SK-N-MC (cell line): ENCODE data around the gene ARMC9.

ENCODE experiments used
- DNase-seq: peaks from one replicate; pipeline ENCODE4 v3.0.0-alpha.2; 2011; ENCODE audit warnings: low read depth, low spot score
- H3K27ac ChIP-seq: fragments of 200-600 bp; sonication (generic); 2 replicates; pipeline ENCODE4 v1.5.1; 2016; ENCODE audit warnings: mixed run types
- H3K36me3 ChIP-seq: fragments of 200-600 bp; sonication (generic); 2 replicates; pipeline ENCODE4 v1.6.1; 2017; ENCODE audit warnings: antibody characterized with exemption, low read length, mixed read lengths; ENCODE audit not compliant: insufficient read depth
- H3K4me3 ChIP-seq: fragments of 200-600 bp; sonication (generic); 2 replicates; pipeline ENCODE4 v1.5.1; 2016
- H3K9ac ChIP-seq: fragments of 200-600 bp; sonication (generic); 2 replicates; pipeline ENCODE4 v1.8.0; 2017; ENCODE audit warnings: mixed run types, mixed read lengths; ENCODE audit not compliant: insufficient read length
- H3K9me3 ChIP-seq: fragments of 200-600 bp; sonication (generic); 2 replicates; pipeline ENCODE4 v1.6.1; 2017; ENCODE audit warnings: low read depth, mild to moderate bottlenecking, antibody characterized with exemption, low read length, moderate library complexity, mixed read lengths
- EZH2 ChIP-seq: fragments of 200-600 bp; sonication (generic); IDR thresholded peaks from one replicate; pipeline ENCODE4 v1.6.1; 2017; ENCODE audit warnings: antibody characterized with exemption
- FOXP2 ChIP-seq: optimal IDR thresholded peaks from 2 replicates; pipeline ENCODE3; 2011; ENCODE audit warnings: mild to moderate bottlenecking, moderate library complexity; ENCODE audit not compliant: insufficient read depth; ENCODE audit errors: extremely low read length, control extremely low read depth
- POLR2AphosphoS5 ChIP-seq: IDR thresholded peaks from 2 replicates; pipeline ENCODE4 v1.6.1; 2012; ENCODE audit warnings: mild to moderate bottlenecking, low read depth, low read length, borderline replicate concordance

Gene ARMC9

DNA sequence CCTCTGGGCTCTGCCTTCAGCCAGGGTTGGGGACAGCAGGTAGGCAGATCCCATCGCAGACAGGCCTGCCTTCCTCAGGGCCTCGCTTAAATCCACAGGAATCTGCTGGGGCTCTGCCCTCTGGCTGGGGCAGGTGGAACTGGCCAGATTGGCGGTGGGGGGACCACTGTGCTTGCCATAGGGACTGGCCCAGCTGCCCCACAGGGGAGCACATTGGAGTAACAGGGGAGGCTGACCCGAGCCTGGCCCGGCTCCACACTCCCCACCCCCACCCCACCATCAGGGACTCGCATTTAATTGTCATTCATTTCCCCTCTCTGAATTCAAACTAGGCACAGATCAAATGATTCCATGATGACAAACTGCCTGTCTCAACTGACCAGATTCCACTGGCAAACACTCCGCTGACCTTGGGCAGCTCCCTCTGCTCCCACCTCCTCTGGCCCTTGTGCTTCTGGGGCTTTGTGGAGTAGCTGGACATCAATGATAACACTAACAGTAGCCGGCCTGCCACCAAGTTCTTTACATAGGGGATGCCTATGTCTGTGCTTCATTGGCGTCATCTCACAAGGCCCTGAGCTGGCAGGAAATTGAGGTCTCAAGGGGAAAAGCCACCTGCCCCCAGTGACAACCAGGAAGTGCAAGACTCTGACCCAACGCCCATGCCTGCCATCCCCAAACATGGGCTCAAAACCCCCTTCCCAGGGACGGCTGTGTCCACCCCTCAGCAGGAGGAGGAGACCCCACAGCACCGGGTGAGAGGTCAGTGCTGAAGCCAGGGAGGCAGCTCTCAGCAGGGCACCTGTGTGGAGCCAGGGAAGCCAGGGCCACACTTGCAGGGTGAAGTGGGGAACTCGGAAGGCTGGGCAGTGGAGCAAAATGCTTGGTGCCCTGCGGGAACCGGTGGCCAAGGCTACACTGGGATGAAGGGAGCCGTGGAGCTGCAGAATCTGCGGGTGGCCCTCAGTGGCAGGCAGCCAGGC is 195.0 kb downstream of the ARMC9 start:
- no peaks in the 10 kb centered on the region for H3K36me3 ChIP-seq
- H3K4me3 ChIP-seq = no peak overlapping the region
- no peak for DNase-seq
- H3K9ac ChIP-seq = no peak overlapping the region
- no peaks in the 10 kb centered on the region for H3K9me3 ChIP-seq
- no peak for TF ChIP-seq EZH2
- TF ChIP-seq POLR2AphosphoS5 = no peak
- TF ChIP-seq FOXP2 = no peak
- no peak overlapping the region for H3K27ac ChIP-seq

DNA sequence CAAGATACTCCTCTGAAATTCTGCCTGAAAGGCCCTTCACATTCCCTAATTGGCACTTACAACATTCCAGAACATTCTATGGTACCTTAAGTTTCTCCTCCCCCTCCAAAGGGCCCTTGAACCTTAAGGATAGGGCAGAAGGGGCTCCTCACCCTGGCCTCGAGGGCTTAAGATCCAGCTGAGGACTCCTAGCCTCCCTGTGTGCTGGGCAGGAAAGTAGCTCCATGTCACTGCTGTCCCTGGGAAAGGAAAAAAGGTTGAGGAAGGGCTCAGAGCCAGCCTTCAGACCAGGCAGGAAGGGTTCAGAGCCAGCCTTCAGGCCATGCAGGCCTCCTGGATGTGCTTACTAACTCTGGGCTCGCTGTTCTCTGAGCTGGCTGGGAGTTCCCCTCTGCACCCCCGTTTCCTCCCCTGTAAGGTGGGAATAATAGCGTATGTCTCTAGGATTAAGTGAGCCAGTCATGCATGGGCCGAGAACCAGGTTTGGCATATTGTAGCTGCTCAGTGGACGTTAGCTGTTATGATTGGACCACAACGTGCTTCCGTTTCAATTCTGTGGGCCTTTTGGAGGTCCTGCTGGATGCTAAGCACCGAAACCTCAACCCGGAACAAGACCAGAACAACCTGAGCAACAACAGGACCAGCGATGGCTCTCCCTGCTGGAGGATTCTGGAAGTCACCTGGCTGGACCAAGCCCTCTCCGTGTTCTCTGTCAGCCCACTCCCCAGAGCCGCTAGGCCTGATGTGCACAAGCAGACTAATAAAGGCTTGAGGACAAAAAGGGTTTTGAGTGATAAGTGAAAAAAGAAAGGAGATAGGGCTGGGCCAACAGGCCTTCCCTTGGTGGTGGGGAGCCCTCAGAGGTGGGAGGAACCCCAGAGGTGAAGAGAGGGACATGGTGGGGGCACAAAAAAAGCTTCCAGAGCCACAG is 196.0 kb downstream of the ARMC9 start:
- TF ChIP-seq POLR2AphosphoS5 (no peak), EZH2 (no peak), FOXP2 (no peak)
- no peak for DNase-seq
- H3K27ac ChIP-seq = no peak overlapping the region
- H3K36me3 ChIP-seq = no peaks in the 10 kb centered on the region
- no peaks in the 10 kb centered on the region for H3K9me3 ChIP-seq
- no peak overlapping the region for H3K4me3 ChIP-seq
- no peak overlapping the region for H3K9ac ChIP-seq

DNA sequence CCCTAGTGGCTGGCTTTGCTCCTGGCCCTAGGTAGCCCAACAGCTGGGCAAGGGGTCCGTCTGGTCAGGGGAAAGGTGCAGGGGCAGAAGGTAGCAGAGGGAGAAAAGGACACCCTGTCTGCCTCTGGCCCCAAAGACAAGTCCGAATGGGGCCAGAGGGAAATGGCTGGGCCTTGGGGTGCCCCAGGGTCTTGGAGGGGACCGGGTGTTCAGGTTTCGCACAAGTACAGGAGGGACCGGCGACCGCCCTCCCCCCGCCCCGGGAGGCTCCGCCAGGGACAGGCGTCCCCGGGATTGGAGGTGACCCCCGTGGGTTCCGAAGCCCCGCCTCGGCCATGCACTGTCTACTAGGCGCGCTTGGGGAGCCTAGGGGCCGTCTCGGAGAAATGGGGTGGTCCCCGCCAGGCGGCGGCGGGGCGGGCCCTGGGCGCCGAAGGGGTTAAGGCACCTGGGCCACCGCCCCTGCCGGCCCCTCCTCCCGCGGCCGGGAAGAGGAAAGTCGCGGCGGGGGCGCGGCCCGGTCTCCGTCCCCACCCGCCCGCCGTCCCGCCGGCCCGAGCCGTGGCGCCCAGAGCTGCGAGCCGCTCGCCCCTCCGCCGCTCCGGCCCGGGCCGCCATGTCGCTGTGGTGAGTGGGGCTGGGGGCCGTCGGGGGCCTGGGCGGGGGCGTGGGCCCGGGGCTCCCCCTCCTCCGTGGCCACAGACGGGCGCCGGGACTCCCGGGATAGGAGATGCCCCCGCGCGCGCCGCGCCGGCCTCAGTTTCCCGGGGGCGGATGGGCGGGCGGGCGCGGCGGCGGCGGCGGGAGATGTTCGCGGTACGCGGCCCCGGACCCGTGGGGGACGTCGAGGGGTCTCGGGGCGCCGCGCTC is 197.0 kb downstream of the ARMC9 start, which contains the start of gene B3GNT7:
B3GNT7 (plus strand) TSS at position 523 of the 870 bp plus-strand sequence; CDS start at position 617, 94 bp downstream.
- Histone ChIP-seq H3K36me3 (no peaks in the 10 kb centered on the region), H3K27ac (no peak within 1 kb of the TSS), H3K9ac (no peak within 1 kb of the TSS)

DNA sequence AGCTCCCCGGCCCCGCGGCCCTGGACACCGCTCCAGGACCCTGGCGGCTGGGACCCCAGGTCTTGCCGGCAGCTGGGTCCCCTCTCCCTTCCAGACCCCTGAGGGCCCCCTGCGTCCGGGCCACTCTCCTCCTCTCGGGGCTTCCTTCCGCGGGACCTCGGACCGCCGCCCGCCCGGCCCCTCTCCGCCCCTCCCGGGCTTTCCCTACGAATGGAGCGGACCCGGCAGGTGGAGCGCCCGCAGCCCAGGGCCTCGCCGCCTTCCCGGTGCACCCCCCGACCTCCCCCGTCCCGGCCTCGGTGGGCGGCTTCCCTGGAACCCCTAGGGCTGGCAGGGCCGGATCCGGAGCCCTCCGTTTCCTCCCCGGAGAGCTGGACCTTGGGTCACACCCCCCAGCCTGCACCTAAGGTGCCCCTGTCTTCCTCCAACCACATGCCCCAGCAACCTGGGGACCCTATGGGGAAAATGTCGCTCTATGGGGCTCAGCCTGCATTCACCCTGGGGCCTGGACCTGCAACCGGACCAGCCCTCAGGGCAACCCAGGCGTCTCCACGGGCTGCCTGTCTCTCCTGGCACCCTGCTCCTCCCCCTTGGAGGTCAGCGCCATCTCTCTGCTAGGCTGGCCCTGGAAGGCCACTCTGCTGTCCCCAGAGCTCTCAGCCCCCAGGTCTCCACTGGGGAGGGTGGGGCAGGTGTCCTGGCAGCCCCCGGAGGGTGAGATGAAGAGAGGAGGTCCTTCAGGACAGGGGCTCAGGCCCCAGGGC is 197.8 kb downstream of the ARMC9 start:
- Histone ChIP-seq H3K9me3 (no peaks in the 10 kb centered on the region), H3K9ac (no peak overlapping the region), H3K36me3 (no peaks in the 10 kb centered on the region), H3K27ac (no peak overlapping the region), H3K4me3 (no peak overlapping the region)
- TF ChIP-seq FOXP2 (no peak), EZH2 (no peak), POLR2AphosphoS5 (no peak)
- DNase-seq = no peak

More for the DNA sequence above, 197.0 kb downstream of the ARMC9 start, which contains the start of gene B3GNT7:
- no peaks in the 10 kb centered on the region for H3K9me3 ChIP-seq
- H3K4me3 ChIP-seq = no peak within 1 kb of the TSS
- TF ChIP-seq POLR2AphosphoS5 = no peak
- no peak for TF ChIP-seq FOXP2
- TF ChIP-seq EZH2 = no peak
- DNase-seq = no peak

DNA sequence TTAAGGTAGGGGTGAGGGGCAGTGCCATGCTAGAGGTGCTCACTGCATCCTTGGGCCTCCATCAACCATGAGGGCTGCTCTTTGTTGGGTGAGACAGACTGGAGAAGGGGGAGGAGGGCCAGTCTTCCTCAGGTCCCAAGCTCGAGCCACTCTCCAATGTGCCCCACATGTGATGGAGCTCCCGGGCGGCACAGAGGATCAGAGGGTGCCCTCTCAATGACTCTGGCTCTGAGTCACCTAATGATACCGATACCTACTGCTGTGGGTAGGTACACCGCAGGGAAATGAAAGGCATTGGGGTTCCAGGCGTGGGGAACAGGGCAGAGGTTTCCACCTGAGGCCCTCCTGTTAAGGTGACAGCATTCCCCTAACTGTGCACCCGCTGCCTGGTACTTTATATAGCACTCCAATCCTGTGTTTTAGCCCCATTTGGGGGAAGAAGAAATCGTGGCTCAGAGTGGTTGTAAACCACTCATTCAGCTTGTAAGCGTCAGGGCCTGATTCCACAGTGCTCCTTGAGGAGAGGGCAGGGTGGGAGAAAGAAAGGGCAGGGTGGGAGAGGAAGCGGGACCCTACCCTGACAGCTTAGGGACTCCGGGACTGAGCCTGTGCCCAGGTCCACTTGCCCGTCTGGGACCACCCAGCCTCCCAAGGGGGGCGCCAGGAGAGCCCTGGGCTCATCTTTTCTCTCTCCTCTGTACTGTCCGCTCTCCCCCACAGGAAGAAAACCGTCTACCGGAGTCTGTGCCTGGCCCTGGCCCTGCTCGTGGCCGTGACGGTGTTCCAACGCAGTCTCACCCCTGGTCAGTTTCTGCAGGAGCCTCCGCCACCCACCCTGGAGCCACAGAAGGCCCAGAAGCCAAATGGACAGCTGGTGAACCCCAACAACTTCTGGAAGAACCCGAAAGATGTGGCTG is 198.8 kb downstream of the ARMC9 start:
- Histone ChIP-seq H3K9ac (no peak overlapping the region), H3K4me3 (no peak overlapping the region), H3K36me3 (no peaks in the 10 kb centered on the region), H3K27ac (no peak overlapping the region), H3K9me3 (no peaks in the 10 kb centered on the region)
- no peak for DNase-seq
- no peak for TF ChIP-seq FOXP2
- TF ChIP-seq POLR2AphosphoS5 = no peak
- TF ChIP-seq EZH2 = no peak

DNA sequence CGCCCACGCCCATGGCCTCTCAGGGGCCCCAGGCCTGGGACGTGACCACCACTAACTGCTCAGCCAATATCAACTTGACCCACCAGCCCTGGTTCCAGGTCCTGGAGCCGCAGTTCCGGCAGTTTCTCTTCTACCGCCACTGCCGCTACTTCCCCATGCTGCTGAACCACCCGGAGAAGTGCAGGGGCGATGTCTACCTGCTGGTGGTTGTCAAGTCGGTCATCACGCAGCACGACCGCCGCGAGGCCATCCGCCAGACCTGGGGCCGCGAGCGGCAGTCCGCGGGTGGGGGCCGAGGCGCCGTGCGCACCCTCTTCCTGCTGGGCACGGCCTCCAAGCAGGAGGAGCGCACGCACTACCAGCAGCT is 199.5 kb downstream of the ARMC9 start:
- no peak for TF ChIP-seq EZH2
- no peak for TF ChIP-seq POLR2AphosphoS5
- TF ChIP-seq FOXP2 = no peak
- no peak overlapping the region for H3K27ac ChIP-seq
- DNase-seq = no peak
- H3K36me3 ChIP-seq = no peaks in the 10 kb centered on the region
- no peak overlapping the region for H3K9ac ChIP-seq
- H3K9me3 ChIP-seq = no peaks in the 10 kb centered on the region
- H3K4me3 ChIP-seq = no peak overlapping the region
